Retina (tissue), 1 donor: ENCODE results near the gene RFFL.
A peak's percentile ranks its signal among the peaks of the same experiment; 100 is the strongest.
"Not testable (repeated sequence)": the region's sequence is repeated elsewhere in the genome, so short reads cannot be mapped to it uniquely, and the experiment has no call there.

Experiments
- DNase-seq: peaks from one replicate; pipeline ENCODE4 v3.0.0-alpha.2; 2016

RFFL gene

GRCh38 chr17:35046740-35047283 is 16.7 kb downstream of the RFFL start:
- DNase-seq: peak; percentile 36

DNA sequence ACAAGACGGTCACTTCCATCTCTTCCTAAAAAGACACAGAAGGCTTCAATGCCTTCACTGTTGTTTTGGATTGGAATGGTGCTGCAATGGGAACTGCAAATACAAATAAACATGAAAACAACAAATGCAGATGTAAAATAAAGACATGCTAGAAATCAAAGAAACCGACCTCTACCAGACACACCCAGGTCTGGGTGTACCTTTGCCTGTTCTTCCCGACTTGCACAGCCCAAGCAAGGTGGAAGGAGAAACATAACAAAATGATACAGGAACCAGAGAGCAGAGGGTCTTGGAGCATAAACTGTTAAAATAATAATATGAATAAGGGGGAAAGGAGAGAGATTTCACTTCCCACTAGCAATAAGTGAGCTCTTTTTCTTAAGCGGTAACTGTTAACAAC is 17.3 kb downstream of the RFFL start:
- no peak for DNase-seq

GRCh38 chr17:35045458-35045979 is 18.0 kb downstream of the RFFL start:
- not testable (repeated sequence) for DNase-seq

DNA sequence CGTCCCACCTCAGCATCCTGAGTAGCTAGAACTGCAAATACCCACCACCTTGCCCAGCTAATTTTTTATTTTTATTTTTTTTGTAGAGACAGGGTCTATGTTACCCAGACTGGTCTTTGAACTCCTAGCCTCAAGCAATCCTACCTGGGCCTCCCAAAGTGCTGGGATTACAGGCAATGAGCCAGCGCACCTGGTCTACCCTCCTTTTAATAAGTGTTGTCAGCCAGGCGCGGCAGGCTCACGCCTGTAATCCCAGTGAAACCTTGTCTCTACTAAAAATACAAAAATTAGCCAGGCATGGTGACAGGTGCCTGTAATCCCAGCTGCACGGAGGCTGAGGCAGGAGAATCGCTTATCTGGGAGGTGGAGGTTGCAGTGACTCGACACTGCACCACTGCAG is 19.3 kb downstream of the RFFL start:
- DNase-seq: no peak

- no peak for DNase-seq
These were observed 22.1 kb downstream of the RFFL start for GRCh38 chr17:35041390-35041789.

DNA sequence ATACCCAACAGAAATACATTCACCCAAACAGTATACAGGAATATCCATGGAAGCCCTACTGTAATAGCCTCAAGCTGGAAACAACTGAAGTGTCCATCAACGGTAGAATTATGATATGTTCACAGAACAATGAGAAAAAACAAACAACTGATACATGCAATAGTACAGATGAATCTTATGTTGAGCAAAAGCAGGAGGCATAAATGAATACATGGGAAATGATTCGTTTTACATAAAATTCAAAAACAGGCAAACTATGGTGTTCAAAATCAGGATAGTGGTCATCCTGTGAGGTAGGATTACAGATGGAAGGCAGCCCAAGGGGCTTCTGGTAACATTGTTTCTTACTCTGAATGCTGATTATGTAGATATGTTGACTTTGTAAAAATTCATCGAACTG is 25.1 kb downstream of the RFFL start:
- DNase-seq: no peak

GRCh38 chr17:35030780-35031179 is 32.7 kb downstream of the RFFL start:
- DNase-seq: no peak

DNA sequence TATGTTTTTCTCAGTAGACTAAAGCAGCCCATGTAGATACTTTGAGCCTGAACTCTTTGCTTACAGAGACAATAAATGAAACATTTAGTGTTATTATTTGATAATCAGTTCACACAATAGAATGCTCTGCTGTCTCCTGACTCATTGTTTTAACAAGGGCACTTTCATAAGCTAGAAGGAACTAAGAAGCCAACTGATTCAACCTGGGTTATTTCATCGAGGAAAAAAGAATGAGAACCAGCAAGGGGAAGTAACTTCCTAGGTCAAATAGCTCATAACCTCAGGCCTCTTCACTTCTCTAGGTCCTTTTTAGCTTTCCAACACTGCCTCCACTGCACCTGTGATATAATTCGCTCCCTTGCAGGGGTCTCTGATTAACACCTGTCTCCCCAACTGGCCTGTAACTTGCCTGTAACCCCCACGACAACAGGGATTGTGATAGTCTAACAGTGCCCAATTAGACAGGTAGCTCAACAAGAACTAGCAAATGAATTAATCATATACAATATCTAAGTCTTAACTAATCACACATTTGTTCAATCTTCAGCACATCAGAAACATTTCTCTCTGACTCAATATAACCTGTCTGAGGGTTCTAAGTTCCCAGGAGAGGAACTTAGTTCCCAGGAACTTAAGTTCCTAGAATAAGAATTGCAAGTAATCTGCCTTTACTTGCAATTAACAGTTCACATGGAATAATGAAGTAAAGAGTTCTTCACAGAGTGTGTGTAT is 34.8 kb downstream of the RFFL start:
- no peak for DNase-seq

DNA sequence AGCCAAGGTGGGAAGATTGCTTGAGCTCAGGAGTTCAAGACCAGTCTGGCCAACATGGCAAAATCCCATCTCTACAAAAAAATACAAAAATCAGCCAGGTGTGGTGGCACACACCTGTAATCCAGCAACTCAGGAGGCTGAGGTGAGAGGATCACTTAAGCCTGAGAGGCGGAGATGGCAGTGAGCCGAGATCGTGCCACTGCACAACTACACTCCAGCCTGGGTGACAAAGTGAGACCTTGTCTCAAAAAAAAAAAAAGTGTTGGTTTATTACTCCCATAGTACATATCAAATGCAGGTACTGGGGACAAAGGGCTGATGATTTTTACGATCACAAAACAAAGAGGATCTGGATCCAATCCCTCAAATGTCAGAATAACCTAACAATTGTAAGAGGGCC is 35.4 kb downstream of the RFFL start:
- DNase-seq: not testable (repeated sequence)

GRCh38 chr17:35025541-35025940 is 38.0 kb downstream of the RFFL start:
- no peak for DNase-seq

DNA sequence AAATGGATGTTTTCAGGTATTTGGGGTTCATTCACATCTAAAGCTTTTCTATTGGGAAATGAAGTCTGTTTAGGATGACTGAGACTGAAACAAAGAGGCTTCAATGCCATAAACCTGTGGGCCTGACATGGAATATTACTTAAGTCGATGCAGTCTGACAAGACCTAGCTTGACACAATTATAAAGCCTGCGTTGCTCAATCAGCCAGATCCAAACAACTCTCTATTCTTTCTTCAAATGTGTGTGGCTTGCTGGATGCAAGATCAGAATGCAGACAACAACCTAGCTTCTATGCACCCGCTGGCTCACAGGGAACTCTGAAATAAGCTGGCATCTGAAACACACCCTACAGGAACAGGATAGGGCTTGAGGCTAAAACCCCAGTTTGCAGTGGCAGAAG is 40.0 kb downstream of the RFFL start:
- DNase-seq: no peak

DNA sequence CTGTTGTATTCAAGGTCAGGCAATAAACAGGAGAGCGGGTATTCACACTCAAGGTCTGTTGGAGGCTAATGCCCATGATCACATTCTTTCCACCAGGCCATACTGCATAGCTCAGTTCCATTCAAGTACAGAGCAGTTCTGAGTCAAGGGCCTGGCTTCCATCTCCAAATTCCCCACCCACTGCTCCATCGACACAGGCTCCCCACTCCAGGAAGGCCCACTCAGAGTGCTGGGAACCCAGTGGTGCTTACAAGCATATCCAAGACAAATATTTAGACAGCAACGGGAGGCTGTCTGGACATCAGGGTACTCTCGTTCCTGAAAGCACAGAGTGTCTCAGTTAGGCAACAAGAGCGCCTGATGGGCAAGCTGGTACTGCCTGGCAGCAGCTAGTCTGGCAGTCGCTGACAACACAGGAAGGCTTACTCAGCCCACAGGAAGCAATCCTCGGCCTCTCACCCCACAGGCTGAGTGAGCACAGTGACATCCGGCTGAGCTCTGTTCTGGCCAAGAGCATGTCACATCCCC is 40.9 kb downstream of the RFFL start:
- no peak for DNase-seq

GRCh38 chr17:35021520-35022380 is 41.8 kb downstream of the RFFL start:
- DNase-seq: no peak

GRCh38 chr17:35019386-35020179 is 43.9 kb downstream of the RFFL start:
- DNase-seq: no peak

DNA sequence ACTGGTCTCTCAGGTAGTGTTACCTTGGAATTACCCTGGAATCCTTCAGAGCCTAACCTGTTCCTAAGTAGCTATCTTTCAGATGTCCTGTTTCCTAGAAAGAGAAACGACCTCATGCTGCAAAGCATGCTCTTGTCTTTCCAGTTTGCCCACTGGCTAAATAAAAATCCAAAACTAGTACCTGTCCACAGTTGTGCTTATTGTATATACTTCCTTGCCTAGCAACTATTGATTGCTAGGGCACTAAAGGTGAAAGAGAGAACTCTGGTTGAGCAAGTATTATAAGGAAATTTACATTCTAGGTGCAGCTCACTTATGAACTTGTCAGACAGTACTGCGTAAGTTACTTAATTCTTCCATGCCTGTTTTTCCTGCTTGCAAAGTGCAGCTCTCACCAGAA is 44.7 kb downstream of the RFFL start:
- no peak for DNase-seq

GRCh38 chr17:35017021-35017420 is 46.5 kb downstream of the RFFL start:
- DNase-seq: no peak

DNA sequence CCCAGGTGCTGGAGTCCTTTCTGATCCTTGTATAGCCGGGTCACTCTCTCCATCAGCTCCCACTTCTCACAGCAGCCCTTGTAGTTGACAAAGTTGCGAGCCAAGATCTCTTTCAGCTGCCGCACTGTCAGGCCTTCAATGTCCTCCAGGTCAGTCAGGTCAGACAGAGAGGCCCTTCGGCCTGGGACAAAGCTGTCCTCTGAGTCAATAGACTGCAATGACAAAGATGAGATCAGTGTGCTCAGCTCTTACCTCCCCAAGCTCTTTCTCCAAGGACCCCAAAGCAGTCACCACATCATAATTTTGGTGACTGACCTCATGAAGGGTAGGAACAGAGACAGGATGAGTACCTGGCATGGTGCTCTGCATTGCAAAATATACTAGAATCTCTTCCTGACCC is 47.1 kb downstream of the RFFL start:
- no peak for DNase-seq

- DNase-seq: no peak
These were observed 51.8 kb downstream of the RFFL start for GRCh38 chr17:35011671-35012216.

GRCh38 chr17:35010093-35010492 is 53.4 kb downstream of the RFFL start:
- DNase-seq: no peak

DNA sequence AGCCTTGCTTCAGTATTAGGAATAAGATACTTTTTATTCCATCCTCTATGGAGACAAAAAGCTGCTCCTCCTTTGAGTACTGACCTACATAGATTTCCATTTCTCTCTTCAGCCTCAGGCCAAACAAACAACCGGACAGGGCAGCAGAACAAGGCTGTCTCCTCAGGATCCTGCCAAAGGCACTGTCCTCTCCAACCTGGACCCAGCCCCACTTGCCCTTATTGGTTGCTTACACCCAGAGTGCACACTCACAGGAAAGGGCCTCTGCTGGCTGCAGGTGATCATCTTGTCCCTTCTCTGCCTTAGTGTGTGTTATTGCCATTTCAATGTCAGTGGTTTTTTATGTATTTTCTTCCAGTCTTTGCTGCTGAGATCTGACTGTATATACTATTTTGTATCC is 56.5 kb downstream of the RFFL start:
- DNase-seq: no peak

GRCh38 chr17:35006345-35006744 is 57.2 kb downstream of the RFFL start:
- DNase-seq: no peak

DNA sequence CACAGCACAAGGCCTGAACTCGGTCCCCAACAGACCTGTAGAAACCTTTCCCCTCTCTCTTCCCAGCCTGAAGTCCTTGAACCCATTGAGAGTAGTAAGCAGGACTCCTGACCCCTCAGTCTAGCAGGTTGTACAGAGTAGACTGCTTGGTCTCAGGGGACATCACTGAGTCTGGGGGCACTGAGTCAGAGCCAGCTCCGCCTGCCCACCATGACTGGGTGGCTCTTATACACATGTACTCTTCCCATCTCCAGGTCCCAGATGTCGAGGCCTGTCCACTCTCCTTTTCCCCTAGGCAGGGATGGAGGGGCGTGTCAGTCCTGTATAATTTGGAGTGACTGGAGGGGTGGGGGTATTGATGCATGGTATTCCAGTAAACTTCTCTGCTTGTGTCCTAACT is 59.7 kb downstream of the RFFL start:
- DNase-seq: no peak
